Endothelial cell of umbilical vein (primary cell): Measurements from ENCODE around the gene GATA6.

Experiments
- POLR2AphosphoS5 ChIP-seq: IDR thresholded peaks from 2 replicates; pipeline ENCODE4 v1.6.1; 2012; ENCODE audit warnings: low read depth, mild to moderate bottlenecking, control low read depth, low read length, moderate library complexity; ENCODE audit not compliant: insufficient read depth
- TF ChIP-seq, protein P1 (sequence below), 2 donors: IDR thresholded peaks; 1 replicate in 1 of 2; 2 replicates in 1 of 2; pipeline ENCODE4 v1.5.1; 2011; ENCODE audit warnings: low read length in 2 of 2, mild to moderate bottlenecking in 2 of 2, moderate library complexity in 2 of 2, control low read depth in 1 of 2, inconsistent platforms in 1 of 2, low read depth in 1 of 2; ENCODE audit not compliant: insufficient read depth in 1 of 2; ENCODE audit errors: extremely low read depth in 1 of 2
- TF ChIP-seq, protein P2 (sequence below): IDR thresholded peaks from 2 replicates; pipeline ENCODE4 v1.6.1; 2011; ENCODE audit not compliant: insufficient read depth, insufficient read length

DNA sequence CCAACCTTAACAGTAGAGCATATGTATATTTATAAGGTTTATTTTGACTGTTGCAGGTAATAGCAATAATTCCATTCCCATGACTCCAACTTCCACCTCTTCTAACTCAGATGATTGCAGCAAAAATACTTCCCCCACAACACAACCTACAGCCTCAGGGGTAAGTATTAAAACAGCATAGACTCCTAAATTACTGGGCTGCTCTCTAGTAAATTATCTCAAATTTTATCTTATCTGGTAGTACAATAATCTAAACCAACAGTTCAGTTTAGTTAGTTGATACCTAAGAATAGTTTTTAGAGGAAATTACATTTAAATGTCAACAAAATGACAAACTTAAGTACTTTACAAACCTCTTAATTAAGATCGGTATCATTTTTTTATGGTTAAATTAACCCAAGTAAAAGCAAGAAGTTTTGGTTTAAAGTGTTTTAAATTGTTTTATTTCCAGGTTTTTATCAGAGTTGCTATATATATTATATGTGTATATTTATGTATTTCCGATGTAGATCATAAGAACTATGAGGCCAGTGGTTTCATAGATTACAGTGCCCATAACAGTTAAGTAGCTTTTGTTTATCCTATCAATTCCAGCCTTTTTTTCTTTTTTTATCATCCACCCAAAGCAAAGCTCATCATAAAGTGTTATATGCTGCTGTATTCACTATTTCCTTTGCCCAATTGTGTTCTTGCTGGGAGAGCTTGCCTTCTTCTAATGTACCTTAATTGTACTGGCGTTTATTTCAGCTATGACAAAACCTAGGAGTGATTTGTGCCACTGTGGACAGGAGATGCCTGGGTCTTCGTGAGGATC lies 13.7 kb downstream of the GATA6 start:
- TF ChIP-seq, protein P1, sequence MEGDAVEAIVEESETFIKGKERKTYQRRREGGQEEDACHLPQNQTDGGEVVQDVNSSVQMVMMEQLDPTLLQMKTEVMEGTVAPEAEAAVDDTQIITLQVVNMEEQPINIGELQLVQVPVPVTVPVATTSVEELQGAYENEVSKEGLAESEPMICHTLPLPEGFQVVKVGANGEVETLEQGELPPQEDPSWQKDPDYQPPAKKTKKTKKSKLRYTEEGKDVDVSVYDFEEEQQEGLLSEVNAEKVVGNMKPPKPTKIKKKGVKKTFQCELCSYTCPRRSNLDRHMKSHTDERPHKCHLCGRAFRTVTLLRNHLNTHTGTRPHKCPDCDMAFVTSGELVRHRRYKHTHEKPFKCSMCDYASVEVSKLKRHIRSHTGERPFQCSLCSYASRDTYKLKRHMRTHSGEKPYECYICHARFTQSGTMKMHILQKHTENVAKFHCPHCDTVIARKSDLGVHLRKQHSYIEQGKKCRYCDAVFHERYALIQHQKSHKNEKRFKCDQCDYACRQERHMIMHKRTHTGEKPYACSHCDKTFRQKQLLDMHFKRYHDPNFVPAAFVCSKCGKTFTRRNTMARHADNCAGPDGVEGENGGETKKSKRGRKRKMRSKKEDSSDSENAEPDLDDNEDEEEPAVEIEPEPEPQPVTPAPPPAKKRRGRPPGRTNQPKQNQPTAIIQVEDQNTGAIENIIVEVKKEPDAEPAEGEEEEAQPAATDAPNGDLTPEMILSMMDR (IDR thresholded peaks at IDR 0.05; ENCODE audit: extremely low read depth in 1 of 2, insufficient read depth in 1 of 2, low read depth in 1 of 2, low read length in 2 of 2): no peak
- TF ChIP-seq, protein P2, sequence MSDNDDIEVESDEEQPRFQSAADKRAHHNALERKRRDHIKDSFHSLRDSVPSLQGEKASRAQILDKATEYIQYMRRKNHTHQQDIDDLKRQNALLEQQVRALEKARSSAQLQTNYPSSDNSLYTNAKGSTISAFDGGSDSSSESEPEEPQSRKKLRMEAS: no peak
- TF ChIP-seq POLR2AphosphoS5: no peak
